Fibroblast of skin of right quadriceps (primary cell): ENCODE results near the gene CACNG8.
"Not testable (repeated sequence)": the region's sequence is repeated elsewhere in the genome, so short reads cannot be mapped to it uniquely, and the experiment has no call there.

Source experiments
- DNase-seq: peaks from one replicate; pipeline ENCODE4 v3.0.0-alpha.2; 2013

The CACNG8 gene

DNA sequence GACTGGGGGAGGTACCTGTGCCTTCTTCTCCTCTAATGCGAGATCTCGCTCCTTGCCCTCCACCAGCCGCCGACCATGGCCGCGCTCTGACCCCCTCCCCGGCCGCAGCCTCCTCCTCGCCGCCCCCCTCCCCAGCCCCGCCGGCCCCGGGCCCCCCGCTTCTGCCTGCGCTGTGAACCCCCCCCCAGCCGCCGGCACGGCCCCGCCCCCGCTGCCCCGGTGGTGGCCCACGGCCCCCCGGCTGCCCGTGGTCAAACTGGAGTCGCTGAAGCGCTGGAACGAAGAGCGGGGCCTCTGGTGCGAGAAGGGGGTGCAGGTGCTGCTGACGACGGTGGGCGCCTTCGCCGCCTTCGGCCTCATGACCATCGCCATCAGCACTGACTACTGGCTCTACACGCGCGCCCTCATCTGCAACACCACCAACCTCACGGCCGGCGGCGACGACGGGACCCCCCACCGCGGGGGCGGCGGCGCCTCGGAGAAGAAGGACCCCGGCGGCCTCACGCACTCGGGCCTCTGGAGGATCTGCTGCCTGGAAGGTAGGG, at the start of gene CACNG8:
Gene CACNG8, plus strand, starts transcription at position 51 of the 545 bp plus-strand sequence.
- DNase-seq = no peak

DNA sequence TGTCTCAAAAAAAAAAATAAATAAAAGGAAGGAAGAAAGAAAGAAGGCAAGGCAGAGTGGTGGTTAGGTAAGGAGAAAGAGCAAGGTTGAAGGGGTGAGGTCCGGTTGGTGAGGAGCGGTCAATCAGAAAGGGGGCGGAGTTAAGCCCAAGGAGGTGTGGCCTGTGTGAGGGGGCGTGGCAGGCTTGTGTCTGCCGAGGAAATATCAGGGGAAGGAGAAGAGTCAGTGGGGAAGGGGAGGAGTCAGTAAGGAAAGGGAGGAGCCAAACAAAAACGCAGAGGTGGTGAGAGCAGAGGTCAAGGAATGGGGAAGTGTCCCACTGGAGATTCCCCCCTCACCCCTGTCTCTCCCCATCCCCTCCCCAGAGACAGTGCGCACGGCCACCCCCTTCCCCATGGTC, 47.7 kb upstream of the CACNG8 start:
- no peak for DNase-seq

GRCh38 chr19:53916004-53916403, 46.7 kb upstream of the CACNG8 start:
- no peak for DNase-seq

GRCh38 chr19:53917356-53917755, 45.4 kb upstream of the CACNG8 start:
- DNase-seq = no peak

GRCh38 chr19:53927739-53928138, 35.0 kb upstream of the CACNG8 start:
- peak; percentile 40 for DNase-seq

GRCh38 chr19:53936029-53936428, 26.7 kb upstream of the CACNG8 start:
- no peak for DNase-seq

GRCh38 chr19:53942001-53942786, 20.5 kb upstream of the CACNG8 start:
- no peak for DNase-seq

DNA sequence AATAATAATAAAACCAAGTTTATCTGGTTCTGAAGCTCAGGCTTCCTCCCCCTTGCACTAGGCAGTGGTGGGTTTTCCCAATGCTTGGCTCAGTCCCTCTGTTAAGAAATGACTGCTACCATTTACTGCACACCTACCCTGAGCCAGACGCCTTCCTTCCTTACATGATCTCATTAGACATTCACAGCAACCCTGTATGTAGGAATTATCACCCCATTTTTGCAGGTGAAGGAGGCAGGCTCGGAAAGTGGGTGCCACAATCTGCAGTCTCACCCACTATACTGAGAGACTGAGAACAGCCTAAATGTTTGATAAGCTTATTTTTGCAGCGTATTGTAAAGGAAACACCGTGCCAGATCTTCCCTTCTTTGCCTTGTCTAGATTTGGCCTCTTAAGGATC, 18.3 kb upstream of the CACNG8 start:
- DNase-seq = no peak

DNA sequence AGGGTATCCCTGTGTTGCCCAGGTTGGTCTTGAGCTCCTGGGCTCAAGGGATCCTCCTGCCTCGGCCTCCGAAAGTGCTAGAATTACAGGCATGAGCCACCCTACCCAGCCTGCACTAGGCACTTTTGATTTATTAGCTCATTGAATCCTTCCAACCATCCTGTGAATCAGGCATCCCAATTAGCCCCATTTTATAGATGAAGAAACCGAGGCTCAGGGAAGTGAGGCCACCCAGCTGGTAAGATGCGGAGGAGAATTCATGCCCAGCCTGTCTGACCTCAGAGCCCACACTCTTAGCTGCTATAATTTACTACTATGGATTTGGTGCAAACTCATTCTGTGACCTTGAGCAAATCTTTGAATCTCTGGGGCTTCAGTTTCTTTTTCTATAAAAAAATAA, 17.8 kb upstream of the CACNG8 start:
- no peak for DNase-seq

- no peak for DNase-seq
Observed at GRCh38 chr19:53945441-53945840, 17.3 kb upstream of the CACNG8 start.

GRCh38 chr19:53945998-53946397, 16.7 kb upstream of the CACNG8 start:
- DNase-seq = no peak

DNA sequence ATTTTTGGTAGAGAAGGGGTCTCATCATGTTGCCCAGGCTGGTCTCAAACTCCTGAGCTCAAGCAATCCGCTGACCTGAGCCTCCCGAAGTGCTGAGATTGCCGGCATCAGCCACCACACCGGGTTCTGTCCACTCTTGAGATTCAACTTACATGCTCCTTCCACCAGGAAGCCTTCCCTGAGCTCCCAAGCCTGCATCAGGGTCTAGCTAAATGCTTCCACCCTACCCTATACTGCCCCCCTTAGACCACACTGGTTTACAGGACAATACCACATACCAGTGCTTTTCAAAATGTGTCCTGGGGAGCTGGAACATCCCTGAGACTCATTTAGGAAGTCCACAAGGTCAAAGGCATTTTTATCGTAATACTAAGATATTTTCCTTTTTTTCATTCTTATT, 15.1 kb upstream of the CACNG8 start:
- DNase-seq = no peak

GRCh38 chr19:53948611-53949010, 14.1 kb upstream of the CACNG8 start:
- DNase-seq = not testable (repeated sequence)

GRCh38 chr19:53951436-53951835, 11.3 kb upstream of the CACNG8 start:
- no peak for DNase-seq

DNA sequence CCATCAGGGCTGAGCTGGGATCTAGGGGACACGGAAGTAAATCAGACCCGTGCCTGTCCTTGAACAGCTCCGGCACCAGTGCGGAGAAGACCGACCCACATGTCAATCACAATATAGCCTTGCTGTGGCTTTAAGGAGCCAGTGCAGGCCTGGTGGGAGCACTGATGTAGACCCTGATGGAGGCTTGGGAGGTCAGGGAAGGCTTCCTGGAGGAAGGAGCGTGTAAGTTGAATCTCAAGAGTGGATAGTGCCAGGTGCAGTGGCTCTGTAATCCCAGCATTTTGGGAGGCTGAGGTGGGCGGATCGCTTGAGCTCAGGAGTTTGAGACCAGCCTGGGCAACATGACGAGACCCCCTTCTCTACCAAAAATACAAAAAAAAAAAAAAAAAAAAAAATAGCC, 10.8 kb upstream of the CACNG8 start:
- DNase-seq = no peak

GRCh38 chr19:53953383-53953782, 9.4 kb upstream of the CACNG8 start:
- no peak for DNase-seq

DNA sequence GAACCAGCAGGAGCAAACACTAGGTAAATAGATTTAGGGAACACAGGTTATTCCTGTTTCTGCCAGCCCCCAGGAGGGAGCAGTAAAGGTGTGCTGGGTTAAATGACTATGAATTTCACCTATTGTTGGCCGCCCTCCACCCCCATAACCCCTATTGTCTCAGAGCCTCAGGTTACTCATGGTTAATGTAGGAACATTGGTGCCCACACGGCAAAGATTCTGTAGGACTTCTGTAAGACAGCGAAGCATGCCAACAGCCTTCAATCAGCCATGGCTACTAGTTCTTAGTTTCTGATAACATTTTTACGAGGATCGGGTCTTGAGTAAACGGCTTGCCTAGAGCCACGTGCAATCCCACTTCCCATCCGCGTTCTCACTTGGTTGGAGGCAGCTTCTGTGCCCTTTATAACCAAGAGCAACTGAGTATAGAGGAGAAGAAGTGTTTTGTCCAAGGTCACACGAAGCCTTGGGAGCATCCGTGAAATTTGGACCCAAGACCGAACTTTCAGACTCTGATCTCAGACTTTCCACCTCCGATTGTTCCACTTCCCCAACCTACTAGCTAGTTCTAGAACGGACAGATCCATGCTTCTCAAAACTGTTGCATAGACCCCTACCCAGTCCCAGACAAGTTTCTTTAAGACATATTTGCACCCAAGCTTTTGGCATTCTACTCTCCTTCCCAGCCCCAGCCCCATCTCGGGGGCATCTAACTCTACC, 5.1 kb upstream of the CACNG8 start:
- DNase-seq = no peak

GRCh38 chr19:53958168-53958571, 4.6 kb upstream of the CACNG8 start:
- DNase-seq = no peak

GRCh38 chr19:53958823-53959757, 3.6 kb upstream of the CACNG8 start:
- no peak for DNase-seq

DNA sequence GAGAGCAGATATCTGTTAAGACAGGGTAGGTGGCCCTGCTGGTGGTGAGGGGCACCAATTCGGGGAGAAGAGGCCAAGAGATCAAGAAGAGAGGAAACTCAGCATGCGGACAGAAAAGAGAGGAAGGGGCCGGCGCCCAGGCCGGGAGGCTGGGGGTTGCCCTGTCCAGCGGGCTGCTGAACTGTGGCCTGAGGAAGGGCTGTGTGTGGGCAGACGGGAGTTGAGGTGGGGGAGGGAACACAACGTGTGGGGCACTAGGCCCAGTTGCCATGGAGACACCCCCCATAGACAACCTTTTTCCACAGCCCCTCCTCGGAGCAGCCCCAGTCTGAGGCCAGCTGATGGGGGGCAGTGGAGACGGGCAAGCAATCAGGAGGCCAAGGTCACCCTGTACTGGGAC, 2.5 kb upstream of the CACNG8 start:
- no peak for DNase-seq

DNA sequence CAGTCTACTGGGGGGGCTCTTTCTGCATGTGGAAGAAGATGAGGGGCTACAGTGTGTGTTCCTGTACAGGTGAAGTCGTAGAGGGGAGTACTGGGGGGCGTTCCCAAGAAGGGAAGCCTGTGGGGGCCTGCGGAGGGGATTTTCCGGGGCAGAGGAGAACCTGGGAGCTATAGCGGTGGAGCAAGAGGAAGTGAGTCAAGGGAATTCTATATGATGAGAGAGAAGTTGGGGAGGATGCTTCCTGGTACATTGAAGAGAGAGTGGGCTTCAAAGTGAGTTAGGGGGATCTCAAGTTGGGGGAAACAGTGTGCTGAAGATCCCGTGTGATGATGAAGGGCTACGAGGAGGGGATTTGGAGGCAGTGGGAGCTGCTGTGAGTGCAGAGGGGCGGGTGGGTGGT, 1.9 kb upstream of the CACNG8 start:
- DNase-seq = no peak

DNA sequence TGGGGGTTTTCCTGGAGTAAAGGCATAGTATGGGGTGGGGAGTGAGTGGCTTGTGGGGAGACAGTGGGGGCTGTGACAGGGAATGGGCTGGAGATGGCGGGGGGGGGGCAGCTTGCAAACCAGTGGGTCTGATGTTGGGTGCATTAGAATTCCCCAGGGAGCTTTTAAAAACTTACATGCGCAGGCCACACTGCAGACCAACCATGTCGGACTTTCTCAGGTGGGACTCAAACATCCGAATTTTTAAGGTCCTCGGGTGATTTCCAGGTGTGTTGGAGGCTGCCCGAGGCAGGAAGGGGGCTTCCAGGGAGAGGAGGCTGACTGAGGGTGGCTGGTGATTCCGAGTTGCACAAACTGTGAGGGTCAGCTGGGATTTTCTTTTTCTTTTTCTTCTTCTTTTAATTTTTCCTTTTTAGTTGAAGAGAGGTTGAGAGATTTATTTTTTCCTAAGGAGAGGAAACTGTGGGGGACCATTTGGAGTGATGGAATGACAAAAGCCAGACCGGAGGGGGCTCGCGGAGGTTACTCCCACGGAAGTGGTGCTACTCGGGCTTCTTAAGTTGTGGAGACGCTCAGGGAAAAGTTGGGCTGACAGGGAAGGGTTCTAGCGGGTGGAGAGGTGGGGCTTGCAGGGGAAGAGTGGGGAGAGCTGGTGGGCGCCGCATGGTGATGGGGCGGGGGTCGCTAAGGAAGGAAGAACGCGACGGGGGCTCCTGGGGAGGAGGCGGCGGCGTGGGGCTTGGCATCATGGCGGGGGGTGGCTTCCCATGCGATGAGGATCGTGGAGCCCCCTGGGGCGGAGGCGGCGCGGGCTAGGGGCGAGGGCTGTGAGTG, 997 bp upstream of the CACNG8 start:
- DNase-seq = no peak
